HepG2 (cell line): Measurements from ENCODE around the gene DLX5. TPM values are rescaled to one million over a fixed set of nuclear protein-coding genes. Genes with fewer than 3 reads are reported as not detected.

ENCODE experiments used
- DNMT3B ChIP-seq: conservative IDR thresholded peaks from 2 replicates; pipeline ENCODE4 v1.6.1; 2016; ENCODE audit warnings: missing biosample characterization, control low read depth
- FIP1L1 ChIP-seq: fragments of 200-400 bp; formaldehyde crosslinking; IDR thresholded peaks from 2 replicates; pipeline ENCODE4 v1.6.1; 2018; ENCODE audit warnings: low read depth, mild to moderate bottlenecking, low read length, moderate library complexity, borderline replicate concordance; ENCODE audit not compliant: insufficient read depth
- HES4 ChIP-seq: sonication (generic); formaldehyde crosslinking; IDR thresholded peaks from 2 replicates; pipeline ENCODE4 v1.9.0; 2021; ENCODE audit warnings: mild to moderate bottlenecking, missing genetic modification reagents, borderline replicate concordance
- HOXA9 ChIP-seq: sonication (generic); formaldehyde crosslinking; IDR thresholded peaks from 2 replicates; pipeline ENCODE4 v1.8.1; 2022; ENCODE audit warnings: missing genetic modification reagents, mild to moderate bottlenecking, moderate library complexity, borderline replicate concordance
- RBFOX2 ChIP-seq: fragments of 200-400 bp; formaldehyde crosslinking; IDR thresholded peaks from 2 replicates; pipeline ENCODE4 v1.6.1; 2017; ENCODE audit warnings: low read depth, mild to moderate bottlenecking, low read length
- REST ChIP-seq, 2 experiments: IDR thresholded peaks; 2 replicates each; pipeline ENCODE4 v1.6.1; 2011 to 2012; ENCODE audit warnings: low read length in 2 of 2, borderline replicate concordance in 1 of 2, low read depth in 1 of 2, mild to moderate bottlenecking in 1 of 2, moderate library complexity in 1 of 2
- TCF7L2 ChIP-seq: IDR thresholded peaks from 2 replicates; pipeline ENCODE4 v1.6.1; 2011; ENCODE audit warnings: mild to moderate bottlenecking, low read depth, low read length, moderate library complexity
- TP53 ChIP-seq: sonication (generic); formaldehyde crosslinking; conservative IDR thresholded peaks from 2 replicates; pipeline ENCODE4 v1.4.0; 2020; ENCODE audit warnings: missing genetic modification reagents
- ZBTB1 ChIP-seq: sonication (generic); formaldehyde crosslinking; IDR thresholded peaks from 2 replicates; pipeline ENCODE4 v1.4.0; 2020; ENCODE audit warnings: missing genetic modification reagents, borderline replicate concordance
- ZFP37 ChIP-seq: sonication (generic); formaldehyde crosslinking; IDR thresholded peaks from 2 replicates; pipeline ENCODE4 v1.4.0; 2020; ENCODE audit warnings: missing genetic modification reagents, borderline replicate concordance
- ZFP91 ChIP-seq: sonication (generic); formaldehyde crosslinking; IDR thresholded peaks from 2 replicates; pipeline ENCODE4 v1.9.0; 2022; ENCODE audit warnings: missing genetic modification reagents, mild to moderate bottlenecking, borderline replicate concordance
- ZNF180 ChIP-seq: sonication (generic); formaldehyde crosslinking; IDR thresholded peaks from 2 replicates; pipeline ENCODE4 v1.4.0; 2020; ENCODE audit warnings: low read depth, missing genetic modification reagents, borderline replicate concordance
- ZNF292 ChIP-seq: sonication (generic); formaldehyde crosslinking; IDR thresholded peaks from 2 replicates; pipeline ENCODE4 v1.8.1; 2022; ENCODE audit warnings: mild to moderate bottlenecking, low read depth, missing genetic modification reagents, borderline replicate concordance
- ZNF432 ChIP-seq: sonication (generic); formaldehyde crosslinking; IDR thresholded peaks from 2 replicates; pipeline ENCODE4 v1.5.0; 2020; ENCODE audit warnings: missing genetic modification reagents, mild to moderate bottlenecking, borderline replicate concordance
- ZNF572 ChIP-seq: sonication (generic); formaldehyde crosslinking; IDR thresholded peaks from 2 replicates; pipeline ENCODE4 v1.5.1; 2020; ENCODE audit warnings: mild to moderate bottlenecking, missing genetic modification reagents
- ZNF644 ChIP-seq: IDR thresholded peaks from 2 replicates; pipeline ENCODE4 v1.6.1; 2016; ENCODE audit warnings: low read depth
- ZNF816 ChIP-seq: sonication (generic); formaldehyde crosslinking; IDR thresholded peaks from 2 replicates; pipeline ENCODE4 v1.8.0; 2022; ENCODE audit warnings: missing genetic modification reagents, mild to moderate bottlenecking, borderline replicate concordance
- ZNF891 ChIP-seq: sonication (generic); formaldehyde crosslinking; IDR thresholded peaks from 2 replicates; pipeline ENCODE4 v1.5.0; 2020; ENCODE audit warnings: mild to moderate bottlenecking, missing genetic modification reagents
- polyA plus RNA-seq, 8 experiments: library from polyadenylated mRNA; depleted of rRNA in 3 of 8; stranded (reverse) in 7 of 8; unstranded in 1 of 8; fragments of >200 nt; fragmentation: Illumina TruSeq in 4 of 8; extraction: Trizol in 4 of 8; gene quantifications; 2 replicates each; pipeline versions ENCODE4 v1.2.1 to v1.2.3, GENCODE V29; 2011 to 2016; ENCODE audit warnings: low read depth in 4 of 8, missing spikeins in 1 of 8, mixed read lengths in 1 of 8; ENCODE audit not compliant: insufficient read depth in 1 of 8
- total RNA-seq, 5 experiments: library from RNA; depleted of rRNA; stranded (reverse); fragments of >200 nt; fragmentation: Illumina TruSeq; extraction: Trizol; gene quantifications; 2 replicates each; pipeline ENCODE4 v1.2.3, GENCODE V29; 2016; ENCODE audit warnings: low read depth in 1 of 5
- TF ChIP-seq, protein P1 (sequence below): sonication (generic); formaldehyde crosslinking; IDR thresholded peaks from 2 replicates; pipeline ENCODE4 v1.4.0; 2020; ENCODE audit warnings: missing genetic modification reagents, borderline replicate concordance
- TF ChIP-seq, protein P2 (sequence below): sonication (generic); formaldehyde crosslinking; IDR thresholded peaks from 2 replicates; pipeline ENCODE4 v1.5.1; 2020; ENCODE audit warnings: missing genetic modification reagents, mild to moderate bottlenecking, borderline replicate concordance

Gene DLX5
- total and polyA plus RNA-seq, 2 of the 13 experiments (the other 11 are each of a cell fraction or from before 2014, with no cell fraction given) = not detected

DNA sequence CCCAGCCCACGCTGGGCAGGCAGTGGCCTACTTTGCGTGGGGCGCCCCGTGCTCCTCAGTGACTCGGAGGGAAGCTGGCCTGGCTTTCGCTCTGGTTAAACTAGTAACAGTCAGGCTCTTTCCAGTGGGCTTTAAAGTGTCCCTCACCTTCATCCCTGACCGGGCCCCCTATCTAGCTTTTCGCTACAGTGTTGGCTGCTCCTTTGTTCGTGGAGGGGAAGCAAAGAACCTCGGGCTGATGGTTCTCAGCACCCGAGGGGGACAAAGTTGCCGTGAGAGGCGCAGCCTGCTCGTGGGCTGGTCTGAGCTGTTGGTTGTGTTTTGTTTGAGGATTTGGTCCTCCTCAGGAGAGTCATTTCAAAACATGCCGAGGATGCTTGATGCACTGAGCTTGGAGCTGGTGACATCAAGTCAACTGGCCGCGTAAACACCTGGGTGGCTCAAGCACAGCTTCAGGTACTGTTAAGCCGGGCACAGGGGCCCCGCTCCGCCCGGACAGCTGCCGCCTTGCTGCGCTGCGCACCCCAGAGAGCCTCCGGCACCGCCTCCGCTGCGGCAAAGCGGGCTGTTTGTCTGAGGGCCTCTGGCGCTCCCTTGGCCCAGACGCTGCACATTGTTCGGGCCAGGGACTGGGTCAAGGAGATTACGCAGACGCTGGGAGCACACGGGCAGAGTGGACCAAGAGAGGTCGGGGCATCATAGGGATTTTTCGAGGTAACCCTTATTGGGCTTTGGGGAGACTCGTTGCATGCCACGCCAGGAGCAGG, 17.6 kb downstream of the DLX5 start (continued):
- TF ChIP-seq ZNF432 (CRISPR knock-in tag) (no peak), HOXA9 (no peak), REST (IDR thresholded peaks at IDR 0.05; ENCODE audit: borderline replicate concordance in 1 of 2, low read depth in 1 of 2, low read length in 2 of 2) (no peak), TCF7L2 (no peak), ZBTB1 (no peak), FIP1L1 (no peak), ZFP37 (CRISPR knock-in tag) (no peak), ZFP91 (CRISPR knock-in tag) (peak; percentile 50), ZNF891 (CRISPR knock-in tag) (0 out of 2 replicates have a peak, but pooled peaks have one; percentile 1), DNMT3B (no peak), ZNF816 (CRISPR knock-in tag) (no peak), ZNF292 (CRISPR knock-in tag) (0 out of 2 replicates have a peak, but pooled peaks have one; percentile 18), RBFOX2 (no peak), ZNF180 (CRISPR knock-in tag) (no peak), HES4 (CRISPR knock-in tag) (no peak), ZNF572 (CRISPR knock-in tag) (0 out of 2 replicates have a peak, but pooled peaks have one; percentile 63), TP53 (CRISPR knock-in tag) (no peak), ZNF644 (CRISPR knock-in tag) (no peak)
- TF ChIP-seq, protein P1, sequence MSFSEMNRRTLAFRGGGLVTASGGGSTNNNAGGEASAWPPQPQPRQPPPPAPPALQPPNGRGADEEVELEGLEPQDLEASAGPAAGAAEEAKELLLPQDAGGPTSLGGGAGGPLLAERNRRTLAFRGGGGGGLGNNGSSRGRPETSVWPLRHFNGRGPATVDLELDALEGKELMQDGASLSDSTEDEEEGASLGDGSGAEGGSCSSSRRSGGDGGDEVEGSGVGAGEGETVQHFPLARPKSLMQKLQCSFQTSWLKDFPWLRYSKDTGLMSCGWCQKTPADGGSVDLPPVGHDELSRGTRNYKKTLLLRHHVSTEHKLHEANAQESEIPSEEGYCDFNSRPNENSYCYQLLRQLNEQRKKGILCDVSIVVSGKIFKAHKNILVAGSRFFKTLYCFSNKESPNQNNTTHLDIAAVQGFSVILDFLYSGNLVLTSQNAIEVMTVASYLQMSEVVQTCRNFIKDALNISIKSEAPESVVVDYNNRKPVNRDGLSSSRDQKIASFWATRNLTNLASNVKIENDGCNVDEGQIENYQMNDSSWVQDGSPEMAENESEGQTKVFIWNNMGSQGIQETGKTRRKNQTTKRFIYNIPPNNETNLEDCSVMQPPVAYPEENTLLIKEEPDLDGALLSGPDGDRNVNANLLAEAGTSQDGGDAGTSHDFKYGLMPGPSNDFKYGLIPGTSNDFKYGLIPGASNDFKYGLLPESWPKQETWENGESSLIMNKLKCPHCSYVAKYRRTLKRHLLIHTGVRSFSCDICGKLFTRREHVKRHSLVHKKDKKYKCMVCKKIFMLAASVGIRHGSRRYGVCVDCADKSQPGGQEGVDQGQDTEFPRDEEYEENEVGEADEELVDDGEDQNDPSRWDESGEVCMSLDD (CRISPR knock-in tag) = no peak
- TF ChIP-seq, protein P2, sequence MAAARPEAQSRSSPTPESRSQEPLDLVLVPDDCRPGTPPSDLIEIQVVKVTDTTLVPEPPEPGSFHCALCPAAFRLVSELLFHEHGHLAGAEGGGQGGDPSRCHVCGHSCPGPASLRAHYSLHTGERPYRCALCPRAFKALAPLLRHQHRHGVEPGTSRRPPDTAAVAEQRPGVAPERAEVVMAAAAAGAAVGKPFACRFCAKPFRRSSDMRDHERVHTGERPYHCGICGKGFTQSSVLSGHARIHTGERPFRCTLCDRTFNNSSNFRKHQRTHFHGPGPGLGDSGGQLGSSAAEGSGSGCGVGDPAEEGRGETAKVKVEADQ (CRISPR knock-in tag) = no peak
